GM12878 (cell line): ENCODE data around the gene BRD9. TPM values are rescaled to one million over a fixed set of nuclear protein-coding genes. Genes with fewer than 3 reads are reported as not detected.

Experiments
- ATAC-seq: fragments of 200-7000 bp; cut with Tn5 transposase; 3 replicates; pipeline ENCODE4 v1.9.1; 2020; ENCODE audit warnings: mild to moderate bottlenecking, moderate library complexity
- BruUV-seq: library from RNA; stranded (reverse); fragments of 400-500 nt; replicated peaks from 2 replicates; lab custom pipeline; 2021; lab: Mats Ljungman, UMichigan
- CTCF ChIA-PET: fragments of 300-600 bp; sonication (Branson Sonifier 250); formaldehyde crosslinking; extraction: SDS; loops from one replicate; lab custom pipeline; 2021; ENCODE audit warnings: inconsistent platforms; lab: Yijun Ruan, JAX
- POLR2A ChIA-PET: fragments of 350-600 bp; formaldehyde crosslinking; extraction: SDS; loops from one replicate; lab custom pipeline; 2021; ENCODE audit warnings: inconsistent platforms; lab: Charles Lee
- RAD21 ChIA-PET: fragments of 300-600 bp; sonication (Branson Sonifier 250); formaldehyde crosslinking; loops from one replicate; lab custom pipeline; 2023; ENCODE audit warnings: antibody characterized with exemption; ENCODE audit not compliant: unreplicated experiment; lab: Charles Lee
- SMC1A ChIA-PET: fragments of 300-600 bp; sonication (Branson Sonifier 250); formaldehyde crosslinking; loops from one replicate; lab custom pipeline; 2023; ENCODE audit not compliant: unreplicated experiment, uncharacterized antibody; lab: Charles Lee
- DNase-seq: peaks from one replicate; pipeline ENCODE4 v3.0.0-alpha.2; 2011; ENCODE audit warnings: low read depth, low spot score
- FAIRE-seq: peaks from 3 replicates; lab custom pipeline; 2011; peaks lifted over from hg19 to GRCh38; lab: Jason Lieb, UNC
- H2AFZ ChIP-seq: 2 replicates; pipeline ENCODE4 v1.6.0; 2011; ENCODE audit warnings: low read depth, low read length, control low read depth; ENCODE audit not compliant: control insufficient read depth
- H3K27ac ChIP-seq: 2 replicates; pipeline ENCODE4 v1.5.1; 2011; ENCODE audit warnings: control low read depth; ENCODE audit not compliant: control insufficient read depth, insufficient read depth
- H3K27me3 ChIP-seq, 2 experiments: replicated peaks in 1 of 2; 2 replicates each; pipeline versions ENCODE4 v1.6.0 to v1.6.1; 2011; ENCODE audit warnings: low read length in 1 of 2; ENCODE audit not compliant: control insufficient read depth in 2 of 2, insufficient read depth in 2 of 2
- H3K36me3 ChIP-seq, 2 experiments: 2 replicates each; pipeline ENCODE4 v1.5.1; 2011; ENCODE audit warnings: low read length in 1 of 2; ENCODE audit not compliant: control insufficient read depth in 2 of 2, insufficient read depth in 2 of 2
- H3K4me1 ChIP-seq: 2 replicates; pipeline ENCODE4 v1.6.1; 2011; ENCODE audit warnings: mild to moderate bottlenecking, low read length, moderate library complexity, mixed read lengths; ENCODE audit not compliant: control insufficient read depth, insufficient read depth
- H3K4me2 ChIP-seq: 2 replicates; pipeline ENCODE4 v1.6.0; 2011; ENCODE audit warnings: control low read depth; ENCODE audit not compliant: control insufficient read depth, insufficient read depth
- H3K4me3 ChIP-seq: fragments of 200-600 bp; sonication (generic); 2 replicates; pipeline ENCODE4 v1.5.1; 2016
- H3K79me2 ChIP-seq: 2 replicates; pipeline ENCODE4 v1.6.0; 2011; ENCODE audit warnings: low read length; ENCODE audit not compliant: control insufficient read depth, insufficient read depth
- H3K9ac ChIP-seq: 2 replicates; pipeline ENCODE4 v1.8.0; 2011; ENCODE audit warnings: low read length, control low read depth, mixed read lengths; ENCODE audit not compliant: control insufficient read depth, insufficient read depth
- H3K9me3 ChIP-seq: replicated peaks from 3 replicates; pipeline ENCODE4 v1.5.1; 2011; ENCODE audit warnings: mild to moderate bottlenecking, low read length; ENCODE audit not compliant: control insufficient read depth, insufficient read depth
- H4K20me1 ChIP-seq: 2 replicates; pipeline ENCODE4 v1.6.0; 2011; ENCODE audit not compliant: control insufficient read depth, insufficient read depth
- MXI1 ChIP-seq: fragments of 150-350 bp; IDR thresholded peaks from 2 replicates; pipeline ENCODE4 v1.6.1; 2011; ENCODE audit warnings: low read depth, mild to moderate bottlenecking, inconsistent platforms, low read length, improper control_type of control experiment
- MYC ChIP-seq: IDR thresholded peaks from 2 replicates; pipeline ENCODE4 v1.6.1; 2011; ENCODE audit warnings: mild to moderate bottlenecking, low read length, moderate library complexity, inconsistent platforms; ENCODE audit not compliant: insufficient read depth, insufficient replicate concordance, insufficient read length, severe bottlenecking
- POLR2A ChIP-seq: IDR thresholded peaks from 2 replicates; pipeline ENCODE4 v1.6.1; 2011; ENCODE audit warnings: low read depth, mild to moderate bottlenecking, low read length
- POU2F2 ChIP-seq: IDR thresholded peaks from 3 replicates; pipeline ENCODE4 v1.6.1; 2011; ENCODE audit warnings: low read depth, mild to moderate bottlenecking, low read length, borderline replicate concordance
- SPI1 ChIP-seq: IDR thresholded peaks from 2 replicates; pipeline ENCODE4 v1.6.1; 2011; ENCODE audit warnings: low read depth, mild to moderate bottlenecking, low read length, moderate library complexity, borderline replicate concordance; ENCODE audit not compliant: insufficient read depth
- ZBTB11 ChIP-seq: fragments of 450-650 bp; formaldehyde crosslinking; IDR thresholded peaks from 2 replicates; pipeline ENCODE4 v1.5.0; 2022; ENCODE audit warnings: mild to moderate bottlenecking, missing genetic modification characterization
- ZNF274 ChIP-seq: IDR thresholded peaks from one replicate; pipeline ENCODE4 v1.8.0; 2011; ENCODE audit not compliant: insufficient read length, insufficient read depth
- WGBS: methylation state at CpG from one replicate; pipeline ENCODE4 v1.1.6; 2016; ENCODE audit warnings: low lambda C conversion rate; ENCODE audit not compliant: insufficient replicate concordance, insufficient coverage; ENCODE audit errors: missing lambda C conversion rate; 5-methylcytosine and 5-hydroxymethylcytosine counted together
- in situ Hi-C: fragments of 300-500 bp; cut with MboI; formaldehyde crosslinking; loops from 9 replicates; pipeline ENCODE4 v1.14.3; 2018; ENCODE audit warnings: mixed read lengths
- intact Hi-C: fragments of 100-400 bp; cut with micrococcal nuclease; formaldehyde crosslinking; loops from one replicate; pipeline ENCODE4 v1.14.2; 2022; ENCODE audit not compliant: unreplicated experiment
- polyA plus RNA-seq, 11 experiments: library from polyadenylated mRNA; depleted of rRNA in 4 of 11; unstranded in 6 of 11; stranded (reverse) in 5 of 11; fragments of >200 nt; fragmentation: Nextera tagmentation in 4 of 11; fragmentation: Illumina TruSeq in 1 of 11; extraction: Ambion mirVana in 4 of 11; extraction: Trizol in 1 of 11; gene quantifications; 1 replicate in 1 of 11; 2 replicates in 10 of 11; pipeline versions ENCODE4 v1.2.1 to v1.2.3, GENCODE V29; 2011 to 2016; ENCODE audit warnings: inconsistent platforms in 2 of 11, missing spikeins in 2 of 11, low read depth in 1 of 11
- total RNA-seq, 4 experiments: library from RNA; depleted of rRNA in 3 of 4; stranded (reverse); fragments of >200 nt in 3 of 4; fragmentation: Illumina TruSeq in 1 of 4; extraction: Trizol in 1 of 4; gene quantifications; 2 replicates each; pipeline versions ENCODE4 v1.2.1 to v1.2.3, GENCODE V29; 2013 to 2021

Gene BRD9
- total and polyA plus RNA-seq, 10 of the 15 experiments (the other 5 are each of a cell fraction or from before 2014, with no cell fraction given) = 2.0 to 48.6 (median 32.4) TPM

GRCh38 chr5:821504-821903, 71.1 kb downstream of the BRD9 start:
- H3K79me2 ChIP-seq = no peaks in the 10 kb centered on the region
- no peaks in the 10 kb centered on the region for H4K20me1 ChIP-seq
- TF ChIP-seq SPI1 (no peak), POLR2A (no peak), POU2F2 (no peak), MYC (no peak), MXI1 (no peak), ZNF274 (no peak), ZBTB11 (CRISPR knock-in tag) (no peak)
- TF ChIP-seq, all 136 proteins: peak for 0
- FAIRE-seq = no peak
- no TSS peak for BruUV-seq
- POLR2A ChIA-PET = no interaction called here
- Histone ChIP-seq H3K4me1 (no peaks in the 10 kb centered on the region), H3K27me3 (no peaks in the 10 kb centered on the region), H3K9me3 (no peaks in the 10 kb centered on the region), H3K4me3 (no peak overlapping the region), H3K27ac (no peak overlapping the region), H3K9ac (no peak overlapping the region), H2AFZ (no peak overlapping the region), H3K36me3 (no peaks in the 10 kb centered on the region), H3K4me2 (no peak overlapping the region)
- RAD21 ChIA-PET = no interaction called here
- intact Hi-C loops = no loop called here
- CTCF ChIA-PET = no interaction called here
- in situ Hi-C loops = no loop called here
- 32% methylated on average over 8 of the region's 8 CpGs for WGBS
- SMC1A ChIA-PET = no interaction called here
- DNase-seq = no peak
- ATAC-seq = no peak
